Activated CD4-positive, CD25-positive, alpha-beta regulatory T cell treated with anti-CD3 and anti-CD28 coated beads, Interleukin-2, amount 50 U/mL, for 72 hours (primary cell): ENCODE results near the gene KAT6B.
"Not testable (repeated sequence)": the region's sequence is repeated elsewhere in the genome, so short reads cannot be mapped to it uniquely, and the experiment has no call there.

ENCODE experiments used
- DNase-seq: peaks from one replicate; pipeline ENCODE4 v3.0.0; 2021

The KAT6B gene

DNA sequence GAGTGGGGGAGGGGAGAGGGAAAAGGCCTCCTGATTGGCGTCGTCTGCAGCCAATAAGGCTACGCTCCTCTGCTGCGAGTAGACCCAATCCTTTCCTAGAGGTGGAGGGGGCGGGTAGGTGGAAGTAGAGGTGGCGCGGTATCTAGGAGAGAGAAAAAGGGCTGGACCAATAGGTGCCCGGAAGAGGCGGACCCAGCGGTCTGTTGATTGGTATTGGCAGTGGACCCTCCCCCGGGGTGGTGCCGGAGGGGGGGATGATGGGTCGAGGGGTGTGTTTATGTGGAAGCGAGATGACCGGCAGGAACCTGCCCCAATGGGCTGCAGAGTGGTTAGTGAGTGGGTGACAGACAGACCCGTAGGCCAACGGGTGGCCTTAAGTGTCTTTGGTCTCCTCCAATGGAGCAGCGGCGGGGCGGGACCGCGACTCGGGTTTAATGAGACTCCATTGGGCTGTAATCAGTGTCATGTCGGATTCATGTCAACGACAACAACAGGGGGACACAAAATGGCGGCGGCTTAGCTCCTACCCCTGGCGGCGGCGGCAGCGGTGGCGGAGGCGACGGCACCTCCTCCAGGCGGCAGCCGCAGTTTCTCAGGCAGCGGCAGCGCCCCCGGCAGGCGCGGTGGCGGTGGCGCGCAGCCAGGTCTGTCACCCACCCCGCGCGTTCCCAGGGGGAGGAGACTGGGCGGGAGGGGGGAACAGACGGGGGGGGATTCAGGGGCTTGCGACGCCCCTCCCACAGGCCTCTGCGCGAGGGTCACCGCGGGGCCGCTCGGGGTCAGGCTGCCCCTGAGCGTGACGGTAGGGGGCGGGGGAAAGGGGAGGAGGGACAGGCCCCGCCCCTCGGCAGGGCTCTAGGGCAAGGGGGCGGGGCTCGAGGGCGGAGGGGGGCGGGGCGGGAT is at the start of gene KAT6B:
Gene KAT6B, plus strand, starts transcription at position 459 of the 903 bp plus-strand sequence. CDS start 16,258 bp downstream, outside the sequence.
- peak; percentile 100 for DNase-seq

DNA sequence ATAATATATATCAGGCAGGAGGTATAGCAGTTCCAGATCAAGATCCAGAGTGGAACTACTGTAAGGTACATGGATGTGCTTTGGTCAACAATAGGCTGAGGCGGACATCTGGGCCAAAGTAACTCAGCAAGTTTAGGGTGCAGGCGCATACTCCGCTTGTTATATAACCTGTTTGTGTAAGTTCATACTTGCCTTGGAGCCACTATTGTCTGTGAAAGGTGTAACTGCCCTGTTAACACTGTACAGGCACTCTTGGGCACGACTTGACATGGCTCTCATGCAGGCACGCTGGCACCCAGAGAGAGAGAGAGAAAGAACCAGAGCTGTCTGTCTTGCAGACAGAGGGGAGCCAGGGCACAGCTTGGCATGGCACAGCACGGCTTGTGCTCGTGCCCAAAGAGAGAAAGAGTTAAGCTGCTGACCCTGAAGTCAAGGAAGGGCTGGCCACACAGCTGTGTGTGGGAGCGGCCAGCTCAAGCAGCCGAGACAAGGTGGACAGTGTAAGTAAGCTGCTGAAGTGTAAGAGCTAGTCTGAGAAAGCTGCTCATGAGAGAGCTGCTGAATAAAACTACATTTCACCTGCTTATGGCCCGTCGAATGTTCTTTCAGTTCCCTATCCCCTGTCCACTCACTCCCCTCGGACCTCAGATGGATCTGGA is 47.8 kb upstream of the KAT6B start:
- DNase-seq: no peak

DNA sequence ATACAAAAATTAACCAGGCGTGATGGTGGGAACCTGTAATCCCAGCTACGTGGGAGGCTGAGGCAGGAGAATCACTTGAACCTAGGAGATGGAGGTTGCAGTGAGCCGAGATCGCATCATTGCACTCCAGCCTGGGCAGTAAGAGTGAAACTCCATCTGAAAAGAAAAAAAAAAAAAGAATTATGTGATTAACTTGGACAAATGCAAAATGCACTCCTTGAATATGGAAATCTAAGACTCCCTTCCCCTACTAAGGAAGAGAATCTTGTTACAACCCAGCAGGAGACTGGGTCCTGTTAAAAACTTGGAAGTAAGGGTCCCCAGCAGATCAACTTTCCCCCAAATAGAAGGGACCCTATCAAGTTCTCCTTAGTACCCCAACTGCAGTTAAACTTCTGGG is 44.5 kb upstream of the KAT6B start:
- DNase-seq: not testable (repeated sequence)

DNA sequence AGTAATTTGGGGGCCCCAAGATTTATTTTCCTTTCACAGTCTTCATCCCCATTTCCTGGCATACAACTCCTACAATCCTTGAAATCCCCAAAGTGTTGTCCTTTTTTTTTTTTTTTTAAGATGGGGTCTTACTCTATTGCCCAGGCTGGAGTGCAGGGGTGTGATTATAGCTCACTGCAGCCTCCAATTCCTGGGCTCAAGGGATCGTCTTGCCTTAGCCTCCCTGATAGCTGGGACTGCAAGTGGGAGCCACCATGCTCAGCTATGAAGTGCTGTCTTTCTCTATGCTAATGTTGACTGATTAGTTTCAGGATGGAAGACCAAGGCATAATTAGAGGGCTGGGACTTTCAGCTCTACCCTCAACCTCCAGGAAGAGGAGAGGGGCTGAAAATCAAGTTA is 41.9 kb upstream of the KAT6B start:
- DNase-seq: no peak

DNA sequence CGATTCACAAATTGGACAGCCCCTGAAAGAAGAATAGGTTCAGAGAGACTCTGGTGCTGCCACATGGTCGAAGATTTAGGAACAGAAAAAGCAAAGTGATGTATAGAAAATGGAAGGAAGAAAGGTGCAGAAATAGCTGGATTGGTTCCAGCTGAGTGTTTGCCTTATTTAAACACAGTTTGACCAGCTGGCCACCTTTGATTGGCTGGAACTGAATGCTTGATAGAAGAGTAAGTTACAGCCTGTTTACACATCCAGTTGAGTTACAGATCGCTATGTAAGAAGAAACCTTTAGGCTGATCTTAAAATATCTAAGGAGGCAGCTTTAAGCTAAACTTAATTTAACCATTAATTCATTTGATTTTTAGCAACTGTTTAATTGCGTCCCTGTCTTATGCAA is 40.3 kb upstream of the KAT6B start:
- no peak for DNase-seq

DNA sequence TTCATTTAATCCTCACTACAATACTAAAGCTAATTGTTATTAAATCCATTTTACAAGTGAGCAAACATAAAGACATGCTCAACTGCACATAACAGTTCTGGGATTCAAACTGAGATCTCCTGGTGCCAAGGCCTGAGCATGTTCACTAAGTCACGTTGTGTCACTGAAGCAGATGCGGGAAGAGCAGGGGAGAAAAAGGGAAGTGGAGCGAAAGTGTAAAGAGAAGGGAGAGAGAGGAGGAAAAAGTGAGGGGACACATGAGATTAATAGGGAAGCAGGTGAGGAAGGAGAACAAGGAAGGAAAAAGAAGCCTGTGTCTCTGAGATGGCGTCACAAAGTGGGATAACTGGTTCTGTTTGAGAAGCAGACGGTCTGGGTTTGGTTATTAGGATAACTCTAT is 38.9 kb upstream of the KAT6B start:
- no peak for DNase-seq

DNA sequence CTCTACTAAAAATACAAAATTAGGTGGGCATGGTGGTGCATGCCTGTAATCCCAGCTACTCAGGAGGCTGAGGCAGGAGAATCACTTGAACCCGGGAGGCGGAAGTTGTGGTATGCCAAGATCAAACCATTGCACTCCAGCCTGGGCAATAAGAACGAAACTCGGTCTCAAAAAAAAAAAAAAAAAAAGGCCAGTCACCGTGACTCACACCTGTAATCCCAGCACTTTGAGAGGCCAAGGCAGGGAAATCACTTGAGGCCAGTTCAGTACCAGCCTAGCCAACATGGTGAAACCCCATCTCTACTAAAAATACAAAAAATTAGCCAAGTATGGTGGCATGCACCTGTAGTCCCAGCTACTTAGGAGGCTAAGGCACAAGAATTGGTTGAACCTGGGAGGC is 34.4 kb upstream of the KAT6B start:
- not testable (repeated sequence) for DNase-seq

DNA sequence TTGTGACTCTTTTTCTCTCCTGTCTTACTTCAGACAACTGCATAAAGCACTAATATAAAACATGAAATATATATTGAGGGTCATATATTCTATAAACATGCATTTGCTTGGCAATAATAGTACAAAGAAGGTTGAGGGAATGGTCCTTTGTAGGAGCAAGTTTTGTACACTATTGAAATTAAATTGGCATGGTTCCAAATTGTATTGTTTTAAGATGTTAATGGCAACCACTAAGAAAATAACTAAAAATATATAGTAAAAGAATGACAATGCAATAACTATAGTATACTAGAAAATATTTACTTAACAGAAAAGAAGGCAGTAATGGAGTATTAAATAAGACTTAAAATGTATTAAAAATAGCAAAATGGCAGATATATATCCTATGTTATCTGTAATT is 33.7 kb upstream of the KAT6B start:
- no peak for DNase-seq

DNA sequence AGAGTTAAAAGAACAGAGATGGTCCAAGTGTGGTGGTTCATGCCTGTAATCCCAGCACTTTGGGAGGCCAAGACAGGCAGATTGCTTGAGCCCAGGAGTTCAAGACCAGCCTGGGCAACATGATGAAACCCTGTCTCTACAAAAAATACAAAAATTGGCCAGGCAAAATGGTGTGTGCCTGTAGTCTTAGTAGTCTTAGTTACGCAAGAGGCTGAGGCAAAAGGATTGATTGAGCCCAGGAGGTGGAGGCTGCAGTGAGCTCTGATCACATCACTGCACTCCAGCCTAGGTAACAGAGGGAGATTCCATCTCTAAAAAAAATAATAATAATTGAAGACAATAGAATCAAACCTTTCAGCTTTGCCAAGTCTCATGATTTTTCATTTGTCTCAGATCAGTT is 33.2 kb upstream of the KAT6B start:
- DNase-seq: not testable (repeated sequence)

DNA sequence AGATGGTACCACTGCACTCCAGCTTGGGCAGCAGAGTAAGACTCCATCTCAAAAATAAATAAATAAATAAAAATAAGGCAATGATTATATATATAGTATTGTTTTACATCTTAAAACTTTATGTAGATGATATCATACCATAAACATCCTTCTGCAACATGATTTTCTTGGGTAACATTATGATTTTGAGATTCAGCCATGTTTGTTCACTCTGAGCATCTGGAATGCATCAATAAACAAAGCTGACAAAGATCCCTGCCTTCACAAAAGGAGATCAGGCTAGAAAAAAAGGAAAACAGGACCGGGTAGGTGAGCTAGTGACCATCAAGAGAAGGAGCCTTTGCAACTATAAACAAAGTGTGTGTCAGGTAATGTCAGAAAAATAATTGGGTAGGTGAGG is 31.9 kb upstream of the KAT6B start:
- no peak for DNase-seq

DNA sequence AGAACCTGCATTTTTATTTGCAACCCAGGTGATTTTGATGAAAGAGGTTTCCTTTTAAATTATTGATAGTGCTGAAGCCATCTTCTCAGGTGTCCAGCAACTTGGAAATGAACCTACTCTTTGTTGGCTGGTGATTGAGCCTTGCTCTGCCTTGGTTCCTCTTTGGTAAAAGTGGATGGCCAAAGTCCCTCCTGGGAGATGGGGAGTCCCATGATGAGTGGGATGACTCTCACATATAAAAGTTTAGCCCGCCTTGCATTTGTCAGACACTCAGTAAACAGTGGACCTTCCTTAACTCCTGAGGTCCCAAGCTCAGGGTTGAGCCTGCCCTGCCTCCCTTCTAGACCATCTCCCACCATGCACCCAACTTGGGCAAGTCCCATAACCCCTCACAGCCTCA is 28.9 kb upstream of the KAT6B start:
- no peak for DNase-seq

DNA sequence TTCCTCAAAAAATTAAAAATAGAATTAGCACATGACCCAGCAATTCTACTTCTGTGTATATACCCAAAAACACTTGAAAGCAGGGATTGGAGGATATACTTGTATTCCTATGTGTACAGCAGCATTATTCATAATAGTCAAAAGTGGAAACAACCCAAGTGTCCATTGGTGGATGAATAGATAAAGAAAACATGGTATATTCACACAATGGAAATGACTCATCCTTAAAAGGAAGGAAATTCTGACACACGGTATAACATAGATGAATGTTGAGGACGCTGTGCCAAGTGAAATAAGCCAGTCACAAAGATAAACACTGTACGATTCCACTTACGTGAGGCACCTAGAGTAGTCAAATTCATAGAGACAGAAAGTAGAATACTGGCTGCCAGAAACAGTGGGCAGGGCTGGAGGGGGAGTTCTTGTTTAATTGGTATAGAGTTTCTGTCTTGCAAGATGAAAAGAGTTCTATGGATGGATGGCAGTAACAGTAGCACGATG is 26.6 kb upstream of the KAT6B start:
- no peak for DNase-seq

DNA sequence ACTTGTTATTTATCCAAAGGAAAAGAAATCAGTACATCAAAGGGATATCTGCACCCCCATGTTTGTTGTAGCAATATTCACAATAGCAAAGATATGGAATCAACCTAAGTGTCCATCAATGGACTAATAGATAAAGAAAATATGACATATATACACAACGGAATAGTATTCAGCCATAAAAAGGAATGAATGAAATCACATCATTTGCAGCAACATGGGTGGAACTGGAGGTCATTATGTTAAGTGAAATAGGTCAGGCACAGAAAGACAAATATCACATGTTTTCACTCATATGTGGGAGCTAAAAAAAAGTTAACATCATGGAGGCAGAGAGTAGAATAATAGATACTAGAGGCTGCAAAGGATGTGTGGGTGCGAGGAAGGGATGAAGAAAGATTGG is 25.0 kb upstream of the KAT6B start:
- no peak for DNase-seq

DNA sequence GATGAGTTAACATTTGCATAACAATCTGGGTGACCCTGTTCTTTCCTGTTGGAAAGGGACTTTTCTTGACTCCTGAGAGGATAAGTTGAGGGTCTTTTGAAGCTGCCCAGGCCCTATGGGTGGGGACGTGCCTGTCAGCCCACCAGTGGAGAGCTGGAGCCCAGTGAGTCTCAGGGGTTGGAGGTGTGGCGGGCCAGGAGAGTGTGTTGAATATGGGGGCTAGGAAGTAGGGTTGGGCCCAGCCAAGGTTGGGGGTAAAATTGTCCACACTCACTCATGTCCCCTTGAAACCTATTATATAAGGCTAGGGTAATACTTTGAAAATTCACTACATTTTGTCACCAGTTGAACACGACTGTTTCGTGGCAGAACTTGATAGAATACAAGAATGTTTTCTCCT is 17.9 kb upstream of the KAT6B start:
- no peak for DNase-seq

DNA sequence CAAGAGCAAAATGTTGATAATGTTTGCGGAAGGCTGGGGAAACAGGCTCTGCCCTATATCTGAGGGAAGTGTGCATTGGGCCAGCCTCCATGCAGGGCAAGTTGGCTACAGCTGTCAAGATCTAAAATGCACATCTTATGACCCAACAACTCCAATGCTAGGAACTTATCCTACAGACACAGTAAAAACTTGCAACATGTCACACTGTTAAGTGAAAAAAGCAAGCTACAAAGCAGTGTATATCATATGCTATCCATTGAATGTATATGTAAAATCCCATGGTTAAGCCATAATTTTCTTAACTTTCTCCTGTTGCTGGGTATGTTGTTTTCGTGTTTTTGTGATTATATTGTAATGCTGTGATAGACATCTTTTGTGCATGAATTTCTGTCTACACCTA is 16.3 kb upstream of the KAT6B start:
- DNase-seq: no peak

DNA sequence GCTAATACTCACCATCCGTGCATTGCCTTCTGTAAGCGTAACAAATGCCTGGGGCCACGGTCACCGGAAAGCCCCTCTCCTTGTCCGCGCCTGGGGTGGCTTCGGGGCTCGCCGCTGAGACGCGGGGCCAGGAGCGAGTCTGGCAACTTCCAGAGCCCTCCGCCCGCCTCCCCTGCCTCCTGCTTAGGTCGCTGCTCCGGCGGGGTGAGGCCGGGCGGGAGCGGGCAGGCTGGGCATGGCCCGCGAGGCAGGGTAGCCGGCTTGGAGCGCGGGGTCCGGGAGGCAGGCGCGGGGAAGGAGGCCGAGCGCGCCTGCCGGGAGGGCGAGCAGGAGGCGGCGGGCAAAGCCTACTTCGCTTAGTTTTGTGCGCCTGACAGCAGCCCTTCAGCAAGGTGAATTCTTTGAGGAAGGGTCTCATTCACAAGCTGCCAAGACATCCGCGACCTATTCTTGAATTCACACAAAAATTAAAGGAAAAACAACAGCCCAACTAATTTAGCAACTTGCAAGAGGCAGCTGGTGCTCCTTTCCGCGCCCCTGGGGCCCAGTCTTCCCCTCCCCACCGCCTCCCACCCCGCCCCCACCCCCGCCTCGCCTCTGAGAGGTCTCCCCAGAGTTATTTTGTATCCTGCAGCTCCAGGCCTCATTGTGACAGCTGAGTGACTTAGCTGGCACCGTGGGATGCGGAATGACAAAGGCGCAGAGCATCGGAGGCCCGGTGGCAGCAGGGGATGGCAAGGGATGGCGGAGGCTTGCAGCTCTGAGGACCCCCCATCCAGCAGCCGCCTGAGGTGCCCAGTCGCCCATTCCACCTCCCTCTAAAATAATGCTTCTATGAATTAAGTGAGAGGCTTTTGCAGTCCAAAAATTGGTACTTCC is 12.8 kb upstream of the KAT6B start:
- DNase-seq: no peak

DNA sequence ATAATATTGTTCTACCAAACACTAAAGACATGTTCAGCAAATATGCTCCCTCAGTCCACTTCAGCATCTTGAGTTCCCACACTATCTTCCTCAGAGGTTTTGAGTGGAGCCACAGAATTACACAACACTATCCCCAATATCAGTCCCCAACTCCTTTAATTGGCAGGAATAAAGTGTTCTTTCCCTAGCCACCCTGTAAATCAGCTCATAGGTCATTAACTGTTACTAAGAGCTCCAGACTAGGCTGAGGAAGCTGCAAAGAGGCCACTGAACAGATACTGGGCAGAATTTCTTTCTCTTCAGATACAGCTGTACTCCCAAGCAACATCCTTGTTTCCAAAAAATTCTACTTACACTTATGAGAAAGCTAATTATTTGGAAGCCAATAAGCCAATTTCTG is 11.6 kb upstream of the KAT6B start:
- DNase-seq: no peak

DNA sequence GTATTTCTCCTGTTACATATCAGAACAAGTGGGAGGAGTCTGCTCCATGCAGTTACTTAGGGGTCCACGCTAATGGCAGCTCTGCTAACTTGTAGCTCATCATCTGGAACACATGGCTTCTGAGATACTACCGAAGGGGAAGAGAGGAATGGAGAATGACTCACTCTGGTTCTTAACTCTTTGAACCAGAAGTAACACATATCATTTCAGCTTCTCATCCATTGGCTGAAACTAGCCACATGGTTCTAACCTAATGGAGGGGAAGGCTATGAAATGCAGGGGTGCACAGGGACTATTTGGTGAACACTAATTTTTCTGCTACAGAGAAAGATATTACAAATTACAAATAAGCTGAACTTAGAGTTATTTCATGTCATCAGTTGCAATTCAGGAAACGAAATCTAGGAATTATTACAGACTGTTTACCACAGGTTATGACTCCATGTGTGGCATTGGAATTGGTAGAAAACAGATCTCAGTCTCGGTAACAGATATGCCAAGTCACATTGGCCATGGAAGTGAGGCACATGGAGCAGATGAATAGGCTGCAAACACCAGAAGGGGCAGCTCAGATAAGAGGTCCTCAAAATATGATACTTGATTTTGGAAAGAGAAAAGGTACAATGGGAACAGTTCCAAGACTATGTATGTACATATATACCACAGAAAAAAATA is 9.4 kb upstream of the KAT6B start:
- DNase-seq: no peak

DNA sequence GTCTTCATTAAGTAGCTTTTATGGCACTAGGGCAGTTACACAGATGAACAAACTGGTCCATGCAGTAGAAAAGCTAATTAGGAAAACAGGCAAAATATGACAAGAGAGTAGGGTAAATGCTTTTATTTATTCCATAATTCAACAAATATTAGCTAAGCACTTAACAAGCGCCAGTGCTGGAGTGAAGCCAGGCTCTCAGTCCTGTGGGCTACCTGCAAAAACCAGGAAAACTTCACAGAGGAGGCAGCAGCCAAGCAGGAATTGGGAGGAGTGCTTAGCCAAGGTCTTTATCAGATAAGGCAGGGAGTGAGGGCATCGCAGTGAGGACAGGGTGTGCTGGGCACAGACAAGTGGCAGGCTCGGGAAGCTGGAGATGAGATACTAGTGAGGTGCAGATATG is 4.9 kb upstream of the KAT6B start:
- DNase-seq: no peak

DNA sequence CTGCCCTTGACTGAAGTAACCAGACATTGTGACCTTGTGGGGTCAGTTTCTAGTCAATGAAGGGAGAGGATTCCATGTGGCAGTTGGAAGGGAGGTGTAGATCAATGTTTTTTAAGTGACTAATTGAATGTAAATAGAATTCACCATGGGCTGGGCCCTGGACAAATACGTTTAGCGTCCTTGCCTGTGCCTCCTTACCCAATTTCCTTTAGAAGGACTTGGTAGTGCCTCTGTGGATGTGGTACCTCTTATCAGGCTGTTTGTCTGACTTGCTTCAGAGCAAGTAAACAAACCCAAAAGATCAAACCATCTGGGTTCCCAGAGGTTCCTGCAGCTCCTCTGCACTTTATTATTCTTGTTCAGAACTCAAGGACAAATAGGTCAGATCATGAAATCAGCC is 4.3 kb upstream of the KAT6B start:
- no peak for DNase-seq

DNA sequence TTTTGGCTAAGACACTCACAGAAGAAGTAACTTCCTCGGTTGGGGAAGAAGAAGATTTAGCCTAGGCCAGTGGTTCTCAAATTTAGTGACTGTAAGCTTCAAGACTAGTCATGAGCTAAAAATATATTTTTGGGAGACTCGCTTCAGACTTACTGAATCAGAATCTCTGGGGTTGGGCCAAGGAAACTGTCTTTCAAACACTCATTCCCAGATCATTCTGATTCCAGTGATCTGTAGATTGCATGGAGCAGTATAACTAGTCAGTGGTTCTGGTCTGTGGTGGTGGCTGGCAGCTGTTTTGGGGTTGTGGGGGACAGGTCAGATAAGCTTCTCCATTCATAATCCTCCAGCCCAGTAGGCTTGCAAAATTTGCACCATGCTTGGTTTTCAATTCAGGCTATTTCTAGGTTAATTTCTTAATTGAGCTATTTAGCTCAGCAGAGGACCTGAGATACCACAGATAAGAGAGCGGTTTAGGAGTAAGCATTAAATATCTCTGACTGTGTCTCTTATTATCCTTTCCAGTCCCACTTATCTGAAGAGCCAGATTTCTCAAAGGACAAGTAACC is 3.8 kb upstream of the KAT6B start:
- no peak for DNase-seq

DNA sequence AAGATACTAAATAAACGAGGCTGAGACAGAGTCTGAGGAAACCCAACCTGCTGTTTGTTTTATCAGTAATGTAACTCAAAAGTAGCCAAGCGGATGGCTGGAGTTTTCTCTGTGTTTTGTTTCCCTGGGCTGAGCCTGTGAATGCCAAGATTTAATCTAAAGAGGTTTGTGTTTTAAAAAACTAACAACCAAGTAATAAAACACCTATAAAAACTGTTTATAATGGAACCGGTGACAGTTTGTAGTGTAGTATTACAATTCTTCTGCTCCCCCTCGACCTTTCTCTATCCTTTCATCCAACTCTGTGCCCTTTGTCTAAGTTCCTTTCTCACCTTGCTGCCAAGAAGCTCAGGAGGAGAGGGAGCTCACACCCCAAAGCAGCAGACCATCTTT is 2.6 kb upstream of the KAT6B start:
- DNase-seq: no peak
